ENCODE results near the gene ZCCHC10. TPM values are rescaled to one million over a fixed set of nuclear protein-coding genes. Genes with fewer than 3 reads are reported as not detected.

The ZCCHC10 gene
- total RNA-seq (10 to 100 TPM; 16.0 to 32.9 (median 18.2) TPM), polyA plus RNA-seq (10 to 100 TPM; 34.5 to 47.5 TPM), total RNA-seq (11.6 reads per million, percentile 39 among the genes with 10 or more reads in this experiment)

DNA sequence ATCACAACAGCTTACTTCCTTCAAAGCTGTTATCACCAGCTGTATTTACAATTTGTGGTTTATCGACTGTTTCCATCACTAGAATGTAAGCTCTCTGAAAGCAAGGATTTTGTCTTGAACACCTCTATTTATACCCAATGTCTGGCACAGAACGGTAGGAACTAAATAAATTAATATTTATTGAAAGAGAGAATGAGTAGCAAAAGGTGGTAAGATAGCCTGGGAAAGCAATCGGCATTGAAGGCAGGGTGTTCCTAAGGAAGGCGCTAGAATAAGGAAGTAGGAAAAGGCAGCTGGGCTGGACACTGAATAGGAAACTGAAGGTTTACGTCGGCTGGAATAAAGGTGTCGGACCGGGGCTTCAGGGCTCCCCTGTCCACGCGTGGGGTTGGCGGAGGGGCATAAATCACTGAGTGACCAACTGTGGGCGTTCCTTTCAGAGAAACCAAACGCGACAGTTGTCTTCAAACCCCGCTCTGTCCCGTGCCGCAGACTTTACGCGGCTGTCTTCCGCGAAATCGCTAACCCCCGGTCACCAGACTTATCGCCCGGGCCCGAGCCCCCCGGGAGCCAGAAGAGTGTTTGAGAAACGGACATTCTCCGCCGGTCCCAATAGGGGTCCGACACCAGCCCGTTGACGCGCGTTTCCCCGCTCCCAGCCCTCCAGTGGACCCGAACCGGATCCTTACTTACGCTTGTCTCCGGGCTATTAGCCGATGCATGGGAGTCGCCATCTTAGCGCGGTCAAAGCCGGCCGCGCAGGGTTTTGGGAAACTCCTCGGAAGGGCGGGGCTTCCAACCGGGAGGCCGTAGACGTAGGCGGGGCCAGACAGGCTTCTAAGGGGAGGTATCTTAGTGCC lies at the start of gene ZCCHC10:
ZCCHC10 (minus strand) TSS at position 746 of the 860 bp plus-strand sequence; CDS start at position 734, 12 bp downstream.
- Mint-ChIP-seq H3K27ac (peak within 1 kb of the TSS; percentile 85 to 98 (median 94)), H3K27me3 (peaks cover 0 to 8% (median 0%) of the 10 kb centered on the region in 5 donors), H3K36me3 (peaks cover 0 to 10% (median 7%) of the 10 kb centered on the region in 5 donors), H3K9me3 (no peaks in the 10 kb centered on the region), H3K4me1 (peaks cover 14 to 37% (median 26%) of the 10 kb centered on the region in 7 donors), H3K4me3 (peak within 1 kb of the TSS; percentile 92 to 98 (median 94))
- Histone ChIP-seq H3K36me3 (ENCODE audit: control insufficient read depth in 2 of 3, insufficient read depth in 3 of 3, low read length in 3 of 3) (peaks cover 0 to 6% (median 0%) of the 10 kb centered on the region in 3 experiments), H3K9me3 (ENCODE audit: control insufficient read depth in 2 of 3, low read length in 3 of 3) (no peaks in the 10 kb centered on the region), H3K27ac (ENCODE audit: low read depth, low read length) (peak within 1 kb of the TSS; percentile 96), H3K4me3 (ENCODE audit: low read length) (peak within 1 kb of the TSS; percentile 99), H3K4me1 (ENCODE audit: control insufficient read depth in 2 of 2, insufficient read depth in 2 of 2, low read length in 2 of 2) (peaks cover 4% of the 10 kb centered on the region in 2 donors), H3K27me3 (ENCODE audit: control insufficient read depth in 2 of 2, insufficient read depth in 2 of 2, low read length in 2 of 2) (no peaks in the 10 kb centered on the region)
- intact Hi-C loops (cut with micrococcal nuclease) = loop anchor here (1.0 to 10.0 kb wide), 6 partner anchors 25 to 943 kb away; partner anchors contain the start of genes AFF4 (in 2 of the 2), GDF9 (in 2 of the 2), SLC22A4 (in 2 of the 2) and UQCRQ (in 2 of the 2)
- ChIA-PET POLR2A (interaction anchor here (0.6 to 2.8 kb wide), 5 partner anchors 25 to 674 kb away, joined by 3 to 16 read pairs (median 15); partner anchors contain the start of genes AFF4 and HSPA4), CTCF (no interaction called here)
- ATAC-seq (peak; percentile 100), DNase-seq (peak; percentile 75 to 90 (median 84))

- CTCF ChIA-PET = no interaction called here
- DNase-seq (no peak), ATAC-seq (no peak)
- Mint-ChIP-seq H3K4me3 (no peak overlapping the region), H3K36me3 (peaks cover 14 to 59% (median 36%) of the 10 kb centered on the region in 5 donors), H3K9me3 (no peaks in the 10 kb centered on the region), H3K27me3 (no peaks in the 10 kb centered on the region), H3K27ac (peak overlapping the region in 2 of 9 donors; percentile 21 to 53), H3K4me1 (peaks cover 8 to 37% (median 23%) of the 10 kb centered on the region in 7 donors)
- Histone ChIP-seq H3K4me1 (ENCODE audit: control insufficient read depth in 2 of 2, insufficient read depth in 2 of 2, low read length in 2 of 2) (no peaks in the 10 kb centered on the region), H3K36me3 (ENCODE audit: control insufficient read depth in 2 of 3, insufficient read depth in 3 of 3, low read length in 3 of 3) (peaks cover 1 to 49% (median 27%) of the 10 kb centered on the region in 3 experiments), H3K4me3 (ENCODE audit: low read length) (no peak overlapping the region), H3K27ac (ENCODE audit: low read depth, low read length) (no peak overlapping the region), H3K27me3 (ENCODE audit: control insufficient read depth in 2 of 2, insufficient read depth in 2 of 2, low read length in 2 of 2) (no peaks in the 10 kb centered on the region), H3K9me3 (ENCODE audit: control insufficient read depth in 2 of 3, low read length in 3 of 3) (no peaks in the 10 kb centered on the region)
- intact Hi-C loops (cut with micrococcal nuclease) = no loop called here
- POLR2A ChIA-PET = interaction anchor here (0.6 to 1.1 kb wide), 2 partner anchors 27 to 1510 kb away, joined by 3 read pairs; no protein-coding TSS in a partner anchor
These were observed 49.5 kb upstream of the ZCCHC10 start for GRCh38 chr5:133075572-133076536.

DNA sequence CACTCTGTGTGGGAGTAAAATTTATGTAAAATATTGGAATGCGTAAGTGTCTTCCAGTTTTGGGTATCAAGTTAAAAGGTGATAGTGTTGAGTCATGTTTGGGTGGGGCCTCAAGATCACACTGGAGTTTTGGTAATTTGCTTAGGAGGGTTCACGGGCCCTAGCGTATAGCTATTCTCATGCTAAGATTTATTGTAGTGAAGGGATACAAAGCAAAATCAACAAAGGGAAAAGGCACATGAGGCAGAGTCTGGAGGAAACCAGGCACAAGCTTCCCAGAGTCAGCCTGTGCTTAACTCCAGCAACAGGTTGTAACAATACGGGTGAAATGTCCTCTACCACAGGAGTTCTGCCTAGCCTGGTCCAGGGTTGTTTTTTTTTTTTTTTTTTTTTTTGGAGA lies 45.7 kb upstream of the ZCCHC10 start:
- peaks cover 20 to 76% (median 49%) of the 10 kb centered on the region in 5 donors for H3K36me3 Mint-ChIP-seq
- Histone ChIP-seq H3K27ac (ENCODE audit: low read depth, low read length) (no peak overlapping the region), H3K36me3 (ENCODE audit: control insufficient read depth in 2 of 3, insufficient read depth in 3 of 3, low read length in 3 of 3) (peaks cover 5 to 75% (median 22%) of the 10 kb centered on the region in 3 experiments), H3K27me3 (ENCODE audit: control insufficient read depth in 2 of 2, insufficient read depth in 2 of 2, low read length in 2 of 2) (no peaks in the 10 kb centered on the region), H3K4me1 (ENCODE audit: control insufficient read depth in 2 of 2, insufficient read depth in 2 of 2, low read length in 2 of 2) (no peaks in the 10 kb centered on the region), H3K4me3 (ENCODE audit: low read length) (no peak overlapping the region), H3K9me3 (ENCODE audit: control insufficient read depth in 2 of 3, low read length in 3 of 3) (no peaks in the 10 kb centered on the region)
- ATAC-seq = no peak
- CTCF ChIA-PET = interaction anchor here (0.6 kb wide), 1 partner anchor 133 kb away, joined by 7 read pairs; no protein-coding TSS in a partner anchor
- no peaks in the 10 kb centered on the region for H3K9me3 Mint-ChIP-seq
- no peak overlapping the region for H3K4me3 Mint-ChIP-seq
- no peaks in the 10 kb centered on the region for H3K27me3 Mint-ChIP-seq
- intact Hi-C loops (cut with micrococcal nuclease) = no loop called here
- POLR2A ChIA-PET = interaction anchor here (1.4 kb wide), 1 partner anchor 16 kb away, joined by 3 read pairs; no protein-coding TSS in a partner anchor
- peaks cover 4 to 35% (median 13%) of the 10 kb centered on the region in 7 donors for H3K4me1 Mint-ChIP-seq
- no peak for DNase-seq
- H3K27ac Mint-ChIP-seq = no peak overlapping the region

DNA sequence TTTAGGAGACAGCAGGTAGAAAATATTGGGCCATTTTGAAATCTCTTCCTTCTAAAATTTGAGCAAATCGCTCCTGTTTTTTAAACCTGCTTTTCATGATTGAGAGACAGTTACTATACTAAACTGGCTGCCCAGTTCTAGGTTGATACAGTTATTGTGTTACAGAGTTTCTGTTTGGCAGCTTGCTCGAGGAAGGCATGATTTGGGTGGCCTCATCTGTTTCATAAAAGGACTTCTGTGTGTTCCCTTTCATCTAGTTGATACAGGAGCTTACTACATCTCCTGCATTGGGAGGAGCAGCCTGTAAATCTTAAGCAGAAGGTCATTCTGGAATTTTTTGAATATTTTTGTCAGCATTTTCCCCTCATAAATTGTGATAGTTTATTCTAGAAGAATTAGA lies 39.7 kb upstream of the ZCCHC10 start:
- Histone ChIP-seq H3K4me1 (ENCODE audit: control insufficient read depth in 2 of 2, insufficient read depth in 2 of 2, low read length in 2 of 2) (peaks cover 8 to 14% of the 10 kb centered on the region in 2 donors), H3K27ac (ENCODE audit: low read depth, low read length) (no peak overlapping the region), H3K36me3 (ENCODE audit: control insufficient read depth in 2 of 3, insufficient read depth in 3 of 3, low read length in 3 of 3) (peaks cover 6 to 47% (median 10%) of the 10 kb centered on the region in 3 experiments), H3K4me3 (ENCODE audit: low read length) (no peak overlapping the region), H3K9me3 (ENCODE audit: control insufficient read depth in 2 of 3, low read length in 3 of 3) (no peaks in the 10 kb centered on the region), H3K27me3 (ENCODE audit: control insufficient read depth in 2 of 2, insufficient read depth in 2 of 2, low read length in 2 of 2) (no peaks in the 10 kb centered on the region)
- POLR2A ChIA-PET = no interaction called here
- intact Hi-C loops (cut with micrococcal nuclease) = no loop called here
- peaks cover 19 to 52% (median 38%) of the 10 kb centered on the region in 7 donors for H3K4me1 Mint-ChIP-seq
- peak overlapping the region in 4 of 9 donors; percentile 19 to 42 (median 33) for H3K27ac Mint-ChIP-seq
- ATAC-seq (no peak), DNase-seq (no peak)
- peaks cover 12 to 50% (median 28%) of the 10 kb centered on the region in 5 donors for H3K36me3 Mint-ChIP-seq
- no peak overlapping the region for H3K4me3 Mint-ChIP-seq
- H3K9me3 Mint-ChIP-seq = no peaks in the 10 kb centered on the region
- CTCF ChIA-PET = interaction anchor here (0.9 kb wide), 1 partner anchor 202 kb away, joined by 3 read pairs; no protein-coding TSS in a partner anchor
- H3K27me3 Mint-ChIP-seq = no peaks in the 10 kb centered on the region

GRCh38 chr5:133065471-133065870 lies 39.1 kb upstream of the ZCCHC10 start:
- ChIA-PET CTCF (interaction anchor here (0.9 kb wide), 1 partner anchor 201 kb away, joined by 3 read pairs; no protein-coding TSS in a partner anchor), POLR2A (no interaction called here)
- H3K27ac ChIP-seq (ENCODE audit: low read depth, low read length) = no peak overlapping the region
- peak overlapping the region in 1 of 9 donors; percentile 38 for H3K27ac Mint-ChIP-seq
- no peak for ATAC-seq
- no peak for DNase-seq
- peaks cover 8 to 14% of the 10 kb centered on the region in 2 donors for H3K4me1 ChIP-seq (ENCODE audit: control insufficient read depth in 2 of 2, insufficient read depth in 2 of 2, low read length in 2 of 2)
- no peaks in the 10 kb centered on the region for H3K27me3 ChIP-seq (ENCODE audit: control insufficient read depth in 2 of 2, insufficient read depth in 2 of 2, low read length in 2 of 2)
- intact Hi-C loops (cut with micrococcal nuclease) = no loop called here
- no peaks in the 10 kb centered on the region for H3K9me3 Mint-ChIP-seq
- H3K36me3 Mint-ChIP-seq = peaks cover 9 to 46% (median 24%) of the 10 kb centered on the region in 5 donors
- no peak overlapping the region for H3K4me3 Mint-ChIP-seq
- no peaks in the 10 kb centered on the region for H3K27me3 Mint-ChIP-seq
- peaks cover 19 to 54% (median 38%) of the 10 kb centered on the region in 7 donors for H3K4me1 Mint-ChIP-seq
- H3K4me3 ChIP-seq (ENCODE audit: low read length) = no peak overlapping the region
- peaks cover 5 to 42% (median 6%) of the 10 kb centered on the region in 3 experiments for H3K36me3 ChIP-seq (ENCODE audit: control insufficient read depth in 2 of 3, insufficient read depth in 3 of 3, low read length in 3 of 3)
- H3K9me3 ChIP-seq (ENCODE audit: control insufficient read depth in 2 of 3, low read length in 3 of 3) = no peaks in the 10 kb centered on the region

GRCh38 chr5:133063965-133064364 lies 37.6 kb upstream of the ZCCHC10 start:
- CTCF ChIA-PET = no interaction called here
- Histone ChIP-seq H3K27ac (ENCODE audit: low read depth, low read length) (no peak overlapping the region), H3K9me3 (ENCODE audit: control insufficient read depth in 2 of 3, low read length in 3 of 3) (no peaks in the 10 kb centered on the region), H3K4me3 (ENCODE audit: low read length) (no peak overlapping the region), H3K4me1 (ENCODE audit: control insufficient read depth in 2 of 2, insufficient read depth in 2 of 2, low read length in 2 of 2) (peaks cover 8 to 14% of the 10 kb centered on the region in 2 donors), H3K36me3 (ENCODE audit: control insufficient read depth in 2 of 3, insufficient read depth in 3 of 3, low read length in 3 of 3) (peaks cover 5 to 28% (median 6%) of the 10 kb centered on the region in 3 experiments), H3K27me3 (ENCODE audit: control insufficient read depth in 2 of 2, insufficient read depth in 2 of 2, low read length in 2 of 2) (no peaks in the 10 kb centered on the region)
- Mint-ChIP-seq H3K27me3 (no peaks in the 10 kb centered on the region), H3K27ac (no peak overlapping the region), H3K36me3 (peaks cover 9 to 34% (median 14%) of the 10 kb centered on the region in 5 donors), H3K4me1 (peaks cover 24 to 66% (median 44%) of the 10 kb centered on the region in 7 donors), H3K9me3 (no peaks in the 10 kb centered on the region), H3K4me3 (no peak overlapping the region)
- intact Hi-C loops (cut with micrococcal nuclease) = no loop called here
- no peak for DNase-seq
- ATAC-seq = no peak
- POLR2A ChIA-PET = no interaction called here
